Right forelimb (tissue), 1 donor: ENCODE data around the gene CABYR.

Experiments
- DNase-seq: peaks from one replicate; pipeline ENCODE4 v3.0.0-alpha.2; 2018

Gene CABYR, protein sequence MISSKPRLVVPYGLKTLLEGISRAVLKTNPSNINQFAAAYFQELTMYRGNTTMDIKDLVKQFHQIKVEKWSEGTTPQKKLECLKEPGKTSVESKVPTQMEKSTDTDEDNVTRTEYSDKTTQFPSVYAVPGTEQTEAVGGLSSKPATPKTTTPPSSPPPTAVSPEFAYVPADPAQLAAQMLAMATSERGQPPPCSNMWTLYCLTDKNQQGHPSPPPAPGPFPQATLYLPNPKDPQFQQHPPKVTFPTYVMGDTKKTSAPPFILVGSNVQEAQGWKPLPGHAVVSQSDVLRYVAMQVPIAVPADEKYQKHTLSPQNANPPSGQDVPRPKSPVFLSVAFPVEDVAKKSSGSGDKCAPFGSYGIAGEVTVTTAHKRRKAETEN

GRCh38 chr18:24138789-24139616 is at the start of gene CABYR:
TSS of gene CABYR (plus strand) at chr18:24139062. CDS start at chr18:24143115, 4,053 bp downstream.
- peak; percentile 80 for DNase-seq

DNA sequence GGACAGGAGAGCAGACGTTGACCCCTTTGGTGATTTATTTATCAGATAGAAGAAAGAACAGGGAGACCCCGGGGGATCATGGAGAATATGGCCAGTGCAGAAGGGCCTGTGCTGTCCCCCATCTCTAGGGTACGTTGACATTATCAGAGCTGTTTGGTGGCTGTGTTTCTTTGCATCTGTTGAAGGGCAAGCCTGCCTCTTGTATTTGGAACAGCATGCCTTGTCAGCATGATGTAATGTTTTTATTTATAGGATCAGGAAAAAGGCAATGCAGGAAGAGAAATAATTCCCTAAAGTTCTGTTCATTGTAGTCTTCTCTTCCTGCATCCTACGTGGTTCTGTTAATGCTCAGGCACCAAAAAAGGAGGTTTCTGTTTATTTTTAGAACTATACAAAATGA is 49.8 kb upstream of the CABYR start:
- no peak for DNase-seq

DNA sequence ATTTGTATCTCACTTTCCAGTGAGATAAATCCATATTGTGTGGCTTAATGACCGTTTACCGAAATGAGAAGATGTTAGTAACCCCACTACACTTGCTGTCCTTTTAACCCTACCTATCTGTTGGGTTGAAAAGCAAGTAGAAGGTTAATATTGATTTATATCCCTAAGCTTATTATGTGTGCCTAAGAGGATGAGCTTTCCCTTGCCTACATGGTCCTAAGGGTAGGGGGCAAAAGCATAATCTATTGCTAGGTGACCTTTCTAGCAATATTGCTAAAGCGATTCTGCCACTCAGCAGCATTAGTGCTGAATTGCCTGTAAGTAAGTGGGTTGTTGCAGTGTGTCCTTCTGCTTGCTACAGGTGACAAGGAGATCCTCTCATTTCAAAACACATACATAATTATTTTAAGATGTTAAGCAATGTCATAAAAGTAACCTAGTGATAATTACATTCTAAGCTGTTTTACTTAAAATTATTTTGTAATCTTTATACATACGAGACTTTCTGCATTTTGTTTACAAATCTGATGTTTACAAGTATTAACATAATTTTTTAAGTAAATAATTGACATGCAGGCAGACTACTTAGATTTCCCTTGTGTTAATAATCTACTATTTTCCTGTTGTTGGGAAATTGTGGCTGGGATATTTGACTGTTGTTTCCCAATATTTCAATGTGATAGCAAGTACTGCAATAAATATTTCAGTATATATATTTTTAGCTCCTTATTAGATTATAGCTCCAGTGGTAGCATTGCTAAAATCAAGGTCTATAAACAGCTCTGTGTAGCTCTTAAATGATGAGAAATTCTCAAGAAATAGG is 49.1 kb upstream of the CABYR start:
- no peak for DNase-seq

DNA sequence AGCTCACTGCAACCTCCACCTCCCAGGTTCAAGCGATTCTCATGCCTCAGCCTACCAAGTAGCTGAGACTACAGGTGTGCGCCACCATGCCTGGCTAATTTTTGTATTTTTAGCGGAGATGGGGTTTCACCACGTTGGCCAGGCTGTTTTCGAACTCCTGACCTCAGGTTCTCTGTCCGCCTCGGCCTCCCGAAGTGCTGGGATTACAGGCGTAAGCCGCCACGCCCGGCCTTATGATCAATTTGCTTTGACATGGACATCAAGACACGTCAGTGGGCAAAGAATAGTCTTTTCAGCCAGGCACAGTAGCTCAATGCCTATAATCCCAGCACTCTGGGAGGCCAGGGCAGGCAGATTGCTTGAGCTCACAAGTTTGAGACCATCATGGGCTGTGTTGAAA is 48.0 kb upstream of the CABYR start:
- no peak for DNase-seq

GRCh38 chr18:24094561-24094960 is 44.3 kb upstream of the CABYR start:
- no peak for DNase-seq

- no peak for DNase-seq
Observed at GRCh38 chr18:24095976-24096375, 42.9 kb upstream of the CABYR start.

- no peak for DNase-seq
Observed at GRCh38 chr18:24103320-24104021, 35.4 kb upstream of the CABYR start.

GRCh38 chr18:24104486-24104885 is 34.4 kb upstream of the CABYR start:
- DNase-seq = no peak

DNA sequence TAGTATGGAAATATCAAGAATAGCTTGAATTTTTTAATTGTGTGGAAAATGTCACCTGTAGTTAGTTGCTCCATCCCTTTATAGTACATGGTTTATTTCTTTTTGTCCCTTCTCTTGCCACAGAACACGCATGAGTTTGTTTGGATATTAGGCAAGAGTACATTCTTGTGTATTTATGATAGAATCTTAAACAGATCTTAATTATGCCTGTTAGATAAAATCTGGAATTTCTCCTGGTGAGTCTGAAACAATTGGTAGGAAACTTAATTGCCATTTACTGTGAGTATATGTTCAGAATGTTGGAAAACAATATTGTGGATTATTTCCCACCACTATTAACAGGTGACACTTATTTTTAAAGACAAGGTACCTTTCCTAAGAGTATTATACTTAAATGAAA is 30.2 kb upstream of the CABYR start:
- DNase-seq = no peak

GRCh38 chr18:24111936-24112335 is 26.9 kb upstream of the CABYR start:
- no peak for DNase-seq

GRCh38 chr18:24112464-24112863 is 26.4 kb upstream of the CABYR start:
- no peak for DNase-seq

GRCh38 chr18:24112874-24113615 is 25.8 kb upstream of the CABYR start:
- no peak for DNase-seq

- DNase-seq = no peak
Observed at GRCh38 chr18:24114924-24115549, 23.8 kb upstream of the CABYR start.

- DNase-seq = no peak
Observed at GRCh38 chr18:24115628-24116027, 23.2 kb upstream of the CABYR start.

DNA sequence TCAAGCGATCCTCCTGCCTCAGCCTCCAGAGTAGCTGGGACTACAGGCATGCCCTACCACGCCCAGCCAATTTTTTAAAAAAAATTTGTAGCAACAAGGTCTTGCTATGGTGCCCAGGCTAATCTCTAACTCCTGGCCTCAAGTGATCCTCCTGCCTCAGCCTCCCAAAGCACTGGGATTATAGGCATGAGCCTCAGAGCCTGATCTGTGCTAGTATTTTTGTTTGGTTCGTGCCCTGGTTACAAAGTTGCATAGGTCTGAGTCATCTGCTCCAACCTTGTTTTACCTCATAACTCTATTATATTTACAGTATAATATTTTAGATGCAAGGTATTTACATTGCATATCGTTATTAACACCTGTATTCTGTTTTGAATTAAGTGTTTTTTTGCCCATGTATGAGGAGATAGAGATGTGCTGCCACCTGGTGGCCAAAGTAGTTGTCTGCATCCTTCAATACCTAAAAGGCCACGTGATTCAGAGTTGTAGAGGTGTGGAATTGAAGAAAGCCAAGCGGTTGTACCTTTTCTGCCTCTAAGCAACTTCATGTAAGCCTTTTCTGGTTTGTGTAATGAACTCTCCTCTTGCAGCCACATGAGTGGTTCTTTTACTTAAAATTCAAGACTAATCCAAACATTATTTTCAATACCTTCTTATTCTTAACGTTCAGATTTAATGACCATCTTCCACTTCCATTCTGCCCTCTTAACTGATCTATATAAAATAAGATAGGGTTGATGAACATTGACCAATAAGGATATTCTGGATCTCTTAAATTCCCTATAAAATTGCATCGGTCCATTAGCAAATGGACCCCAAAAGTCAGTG is 19.9 kb upstream of the CABYR start:
- DNase-seq = peak; percentile 81

DNA sequence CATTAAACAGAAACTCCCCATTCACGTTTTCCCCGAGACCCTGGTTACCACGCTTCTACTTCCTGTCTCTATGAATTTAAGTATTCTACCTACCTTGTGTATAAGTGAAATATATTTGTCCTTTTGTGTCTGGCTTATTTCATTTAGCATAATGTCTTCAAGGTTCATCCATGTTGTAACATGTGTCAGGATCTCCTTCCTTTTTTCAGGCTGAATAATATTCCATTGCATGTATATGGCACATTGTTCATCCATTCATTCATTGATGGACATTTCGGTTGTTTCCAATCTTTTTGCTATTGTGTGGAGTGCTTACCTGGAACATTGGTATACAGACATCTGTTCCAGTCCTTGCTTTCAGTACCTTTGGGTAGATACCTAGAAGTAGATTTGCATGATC is 18.2 kb upstream of the CABYR start:
- DNase-seq = no peak

DNA sequence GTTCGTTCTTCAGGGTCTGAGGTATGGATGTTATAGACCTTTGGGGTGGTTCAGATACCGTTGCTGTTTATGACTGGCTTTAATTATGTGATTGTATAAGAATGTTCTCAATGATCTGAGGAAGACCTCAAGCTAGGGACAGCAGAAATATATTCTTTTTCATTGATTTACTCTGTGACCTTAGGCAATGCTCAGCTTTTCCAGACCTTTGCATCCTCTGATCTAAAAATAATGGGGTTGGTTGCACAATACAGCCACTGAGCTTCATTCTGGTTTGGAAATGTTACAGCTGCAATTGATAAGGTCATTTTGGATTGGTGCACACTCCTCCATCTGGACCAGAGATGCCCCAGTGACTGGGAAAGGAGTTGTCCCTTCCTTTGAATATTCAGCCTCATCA is 17.2 kb upstream of the CABYR start:
- DNase-seq = no peak

- DNase-seq = no peak
Observed at GRCh38 chr18:24126155-24126961, 12.5 kb upstream of the CABYR start.

- no peak for DNase-seq
Observed at GRCh38 chr18:24127735-24128134, 11.1 kb upstream of the CABYR start.

DNA sequence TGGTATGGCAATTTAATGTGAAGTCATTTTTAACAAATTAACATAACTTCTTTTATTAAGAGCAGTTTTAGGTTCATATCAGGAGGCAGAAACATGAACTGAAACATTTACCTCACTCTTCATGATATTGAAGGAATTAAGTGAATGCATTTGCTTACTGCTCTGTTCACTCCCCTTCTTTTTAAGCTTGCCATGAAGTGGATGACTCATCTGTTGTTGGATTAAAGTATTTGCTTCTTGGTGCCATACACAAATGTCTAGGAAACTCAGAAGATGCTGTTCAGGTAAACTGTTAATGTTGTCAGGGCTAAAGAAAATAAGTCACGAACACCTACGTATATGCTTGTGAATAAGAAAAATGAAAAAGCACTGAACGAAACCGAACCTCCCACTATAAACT is 10.2 kb upstream of the CABYR start:
- no peak for DNase-seq
